Hematopoietic multipotent progenitor cell treated with erythropoietin and hydrocortisone succinate and interleukin-3 and kit ligand, for 15 days (in vitro differentiated cells): Measurements from ENCODE around the gene CRHR2.

Source experiments
- DNase-seq: peaks from one replicate; pipeline ENCODE4 v3.0.0-alpha.2; 2015; ENCODE audit warnings: low spot score

The CRHR2 gene

DNA sequence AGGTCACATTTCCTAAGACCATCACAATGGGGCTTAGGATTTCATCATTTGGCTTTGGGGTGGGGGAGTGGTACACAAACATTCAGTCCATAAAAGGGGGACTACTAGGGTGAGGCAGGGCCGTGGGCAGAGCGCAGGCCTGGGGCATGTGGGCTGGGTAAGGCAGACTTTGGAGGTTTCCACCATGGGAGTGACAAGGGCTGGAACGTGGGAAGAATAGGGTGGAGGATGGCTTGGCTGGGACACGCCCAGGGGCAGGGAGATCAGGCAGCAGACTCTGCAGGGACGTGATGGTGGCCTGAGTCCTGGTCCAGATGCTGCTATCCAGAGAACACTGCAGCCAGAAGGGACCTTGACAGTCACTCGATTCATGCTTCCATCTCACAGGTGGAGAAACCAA lies 24.7 kb upstream of the CRHR2 start:
- DNase-seq: no peak

DNA sequence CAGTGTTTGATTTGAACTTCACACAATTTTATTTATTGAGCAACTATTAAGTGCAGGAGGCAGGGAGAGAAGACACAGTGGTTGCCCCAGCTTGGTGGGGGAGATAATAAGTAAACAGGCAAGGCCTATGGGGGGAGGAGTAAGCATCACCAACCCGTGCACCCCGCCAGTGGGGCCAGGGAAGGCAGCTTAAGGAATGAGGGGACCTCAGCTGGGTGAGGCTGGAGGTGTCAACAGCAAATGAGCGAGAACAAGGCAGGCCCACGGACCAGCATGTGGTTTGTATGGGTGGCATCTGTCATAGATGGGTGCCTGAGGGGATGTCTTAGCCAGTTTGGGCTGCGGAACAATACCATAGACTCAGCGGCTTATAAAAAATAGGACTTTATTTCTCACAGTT lies 24.1 kb upstream of the CRHR2 start:
- no peak for DNase-seq

DNA sequence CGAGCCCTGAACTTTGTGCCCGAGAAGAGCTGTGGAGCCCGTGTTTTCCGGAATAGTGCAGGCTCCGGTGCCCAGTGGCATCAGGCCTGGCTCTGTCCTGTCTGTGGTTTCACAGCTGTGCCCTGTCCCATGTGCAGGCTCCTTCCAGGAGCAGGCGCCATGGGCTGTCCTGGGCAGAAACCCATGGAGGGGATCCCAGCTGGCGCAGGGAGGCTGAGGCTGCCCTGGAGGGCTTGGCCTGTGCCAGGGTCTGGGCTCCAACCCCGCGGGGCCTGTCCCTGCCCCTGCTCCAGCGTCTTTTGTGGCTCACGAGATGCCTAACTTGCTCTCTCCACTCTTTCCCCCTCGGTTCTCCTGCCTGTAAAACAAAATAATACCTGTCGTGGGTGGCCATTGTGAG lies 23.3 kb upstream of the CRHR2 start:
- no peak for DNase-seq

DNA sequence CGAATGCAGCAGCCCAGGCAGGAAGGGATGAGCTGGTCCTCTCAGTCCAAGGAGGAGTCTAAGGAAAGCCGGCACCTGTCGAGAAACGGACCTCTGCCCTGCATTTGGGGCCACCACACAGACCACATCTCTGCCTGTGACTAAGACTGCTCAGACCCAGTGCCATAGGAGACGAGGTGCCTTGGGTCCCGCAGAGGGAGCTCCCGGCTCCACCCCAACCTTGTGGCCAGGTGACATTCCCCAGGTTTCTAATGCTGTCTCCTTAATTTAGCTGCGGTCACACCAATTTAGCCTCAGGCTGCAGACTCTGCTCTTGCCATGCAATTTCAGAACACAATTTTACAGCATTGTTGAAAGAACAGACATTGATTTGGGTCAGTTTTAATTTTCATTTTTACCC lies 22.8 kb upstream of the CRHR2 start:
- DNase-seq: no peak

DNA sequence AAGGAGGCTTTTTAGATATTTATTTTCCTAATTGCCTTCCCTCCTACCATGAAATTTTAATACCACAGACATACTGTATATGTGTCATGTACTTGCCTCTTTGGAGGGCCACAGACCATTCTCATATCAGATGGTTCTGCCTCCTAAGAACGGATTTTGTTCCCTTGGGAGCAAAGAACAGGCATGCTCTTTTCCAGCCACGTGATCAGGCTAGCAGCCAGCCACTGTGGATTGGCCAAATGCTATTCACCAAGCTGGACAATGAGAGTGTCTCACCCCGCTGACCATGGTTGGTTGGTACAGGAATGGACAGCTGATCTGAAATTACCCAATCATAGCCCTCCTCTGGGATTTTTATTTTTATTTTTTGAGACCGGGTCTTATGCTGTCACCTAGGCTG lies 21.5 kb upstream of the CRHR2 start:
- DNase-seq: no peak

DNA sequence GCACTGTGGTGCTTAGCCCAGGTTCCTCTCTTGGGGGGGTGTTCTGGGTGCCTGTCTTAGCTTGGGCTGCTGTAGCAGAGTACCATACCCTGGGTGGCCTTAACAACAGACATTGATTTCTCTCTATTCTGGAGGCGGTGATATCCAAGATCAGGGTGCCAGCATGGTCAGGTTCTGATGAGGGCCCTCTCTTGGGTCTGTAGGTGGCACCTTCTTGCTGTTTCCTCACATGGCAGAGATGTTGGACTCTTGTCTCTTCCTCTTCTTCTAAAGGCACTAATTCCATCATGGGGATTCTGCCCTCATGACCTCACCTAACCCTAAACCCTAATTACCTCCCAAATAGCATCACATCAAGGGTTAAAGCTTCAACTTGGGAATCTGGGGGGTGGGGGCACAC lies 19.9 kb upstream of the CRHR2 start:
- DNase-seq: no peak

DNA sequence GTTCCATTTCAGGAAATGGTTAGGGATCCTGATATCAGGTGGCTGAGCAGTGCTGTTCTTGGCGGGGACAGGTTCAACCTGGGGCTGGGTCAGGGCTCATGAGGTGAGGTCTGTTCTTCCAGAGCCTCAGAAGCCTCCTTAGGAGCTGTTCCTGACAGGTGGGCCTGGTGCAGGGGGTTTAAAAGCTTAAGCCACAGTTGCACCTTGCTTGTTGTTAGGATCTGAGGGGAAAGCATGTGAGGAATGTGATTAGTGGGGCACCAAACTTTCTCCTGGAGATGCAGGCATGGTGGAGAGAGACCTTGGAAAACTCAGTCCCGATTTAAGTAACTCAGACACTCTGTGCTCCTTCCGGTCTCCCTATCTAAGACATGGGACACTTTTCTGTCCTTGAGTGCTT lies 18.7 kb upstream of the CRHR2 start:
- no peak for DNase-seq

DNA sequence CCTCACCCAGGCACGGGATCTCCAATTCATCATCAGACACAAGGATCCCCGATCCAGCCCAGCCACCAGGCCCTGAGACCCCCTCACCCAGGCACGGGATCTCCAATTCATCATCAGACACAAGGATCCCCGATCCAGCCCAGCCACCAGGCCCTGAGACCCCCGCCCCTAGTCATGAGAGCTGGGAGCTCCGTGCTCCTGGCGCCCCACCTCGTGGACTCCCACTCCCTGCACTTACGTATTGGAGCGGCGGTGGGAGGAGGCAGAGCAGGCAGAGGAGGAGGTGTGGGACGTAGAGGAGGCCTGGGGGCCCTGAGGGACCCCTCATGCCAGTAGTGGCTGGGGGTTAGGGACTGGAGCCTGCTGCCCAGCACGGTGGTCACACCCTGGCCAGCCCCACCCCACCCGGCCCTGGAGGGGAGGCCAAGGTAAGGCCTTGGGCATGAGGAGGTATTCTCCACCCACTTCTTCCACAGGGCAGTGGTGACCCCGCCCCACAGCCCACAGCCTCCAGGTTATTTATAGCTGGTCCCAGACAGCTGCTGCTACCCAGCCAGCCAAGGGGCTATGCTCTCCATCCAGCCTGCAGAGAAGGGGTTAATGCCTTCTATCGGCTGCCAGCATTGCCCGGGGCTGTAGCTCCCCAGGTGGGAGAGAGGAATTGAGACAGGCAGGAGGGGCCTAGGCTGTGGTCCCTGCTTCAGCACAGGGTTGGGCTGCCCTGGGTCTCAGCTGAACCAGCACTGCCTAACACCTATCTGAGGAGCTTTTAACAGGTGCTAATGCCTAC lies 17.6 kb upstream of the CRHR2 start:
- no peak for DNase-seq

DNA sequence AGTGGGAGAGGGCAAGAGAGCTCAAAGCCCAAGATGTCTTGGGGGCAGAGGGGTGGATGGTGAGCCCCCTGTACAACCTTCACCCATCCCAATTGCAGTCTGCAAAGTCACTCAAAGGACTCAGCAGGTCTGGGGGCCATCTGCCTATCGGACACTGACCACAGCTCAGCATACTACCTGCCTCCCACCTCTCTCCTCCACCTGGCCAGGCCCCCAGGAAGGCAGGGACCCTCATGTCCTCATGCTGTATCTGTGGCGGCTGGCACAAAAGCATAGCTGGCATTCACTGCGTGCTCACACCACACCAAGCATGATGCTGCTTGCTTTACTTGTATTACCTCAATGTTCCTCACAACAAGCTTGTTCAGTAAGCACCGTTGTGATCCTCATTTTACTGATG lies 16.2 kb upstream of the CRHR2 start:
- no peak for DNase-seq

DNA sequence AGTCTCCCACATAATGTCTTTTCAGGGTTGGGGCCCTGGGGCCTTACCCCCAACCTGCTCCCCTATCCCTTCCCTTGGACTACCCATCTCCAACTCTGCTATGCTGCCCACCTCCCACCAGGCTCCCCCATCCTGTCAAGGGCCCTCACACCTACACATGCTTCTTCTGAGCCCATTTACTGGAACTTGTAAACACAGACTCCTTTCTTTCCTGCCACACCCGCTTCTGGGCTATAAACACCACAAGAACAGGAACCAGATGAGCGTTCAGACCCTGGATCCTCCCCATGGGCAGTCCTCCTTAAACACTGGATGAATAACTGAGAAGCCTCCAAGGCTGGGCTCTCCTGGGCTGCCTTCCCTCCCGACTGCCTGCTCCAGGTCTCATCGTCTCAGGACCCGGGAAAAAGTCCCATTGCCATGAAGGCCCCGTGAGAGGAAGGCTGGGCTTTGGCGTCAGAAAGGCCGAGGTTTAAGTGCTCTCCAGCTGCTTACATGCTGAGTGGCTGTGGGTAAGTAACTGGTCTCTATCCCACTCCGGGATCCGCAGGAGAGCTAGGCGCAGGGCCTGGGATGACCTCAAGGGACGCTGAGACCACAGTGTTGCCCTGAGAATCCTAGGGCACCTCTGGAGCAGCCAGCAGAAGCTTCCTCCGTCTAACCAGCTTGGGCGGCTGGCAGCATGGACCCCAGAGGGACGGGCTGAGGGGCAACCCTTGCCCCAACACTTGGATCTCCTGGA lies 15.6 kb upstream of the CRHR2 start:
- DNase-seq: no peak

DNA sequence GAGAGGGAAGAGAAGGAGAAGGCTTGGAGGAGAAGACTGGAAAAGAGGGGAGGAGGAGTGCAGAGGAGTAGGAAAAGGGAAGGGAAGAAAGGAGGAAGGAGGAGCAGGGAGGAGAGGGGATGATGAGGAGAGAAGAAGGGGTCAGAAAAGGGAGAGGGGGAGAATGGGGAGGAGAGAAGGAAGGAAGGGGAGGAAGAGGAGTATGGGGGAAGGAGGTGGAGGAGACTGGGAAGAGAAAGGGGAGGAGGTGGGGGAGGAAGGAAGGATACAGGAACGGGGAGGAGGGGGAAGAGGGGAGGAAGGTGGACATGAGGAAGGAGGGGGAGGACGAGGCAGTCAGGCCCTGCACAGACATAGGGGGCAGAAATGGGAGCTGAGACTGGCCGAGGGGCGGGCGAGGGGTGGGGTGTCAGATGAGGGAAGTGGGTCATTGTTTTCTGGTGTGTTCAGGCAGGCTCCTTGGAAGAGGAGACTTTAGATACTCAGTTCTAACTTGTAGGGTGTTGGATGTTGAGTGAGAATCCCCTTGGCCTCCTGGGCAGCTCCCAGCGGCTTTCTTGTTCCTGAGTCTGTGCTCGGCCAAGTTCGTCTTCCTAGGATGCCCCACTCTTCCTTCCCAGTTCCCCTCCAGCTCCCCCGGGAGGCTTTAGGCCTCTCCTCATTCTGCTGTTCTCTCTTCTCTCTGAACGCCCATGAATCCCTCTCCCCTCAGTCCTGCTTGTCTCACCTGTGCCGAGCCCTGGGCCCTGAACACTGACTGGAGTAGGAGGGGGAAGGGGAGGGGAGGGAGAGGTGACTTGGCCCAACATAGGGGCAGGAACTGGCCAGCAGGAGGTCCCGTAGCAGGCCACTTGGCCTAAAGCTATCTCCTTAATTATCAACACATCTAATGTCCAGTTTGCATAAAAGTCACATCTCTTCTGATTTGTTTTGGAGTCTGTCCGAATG lies 12.8 kb upstream of the CRHR2 start:
- no peak for DNase-seq

DNA sequence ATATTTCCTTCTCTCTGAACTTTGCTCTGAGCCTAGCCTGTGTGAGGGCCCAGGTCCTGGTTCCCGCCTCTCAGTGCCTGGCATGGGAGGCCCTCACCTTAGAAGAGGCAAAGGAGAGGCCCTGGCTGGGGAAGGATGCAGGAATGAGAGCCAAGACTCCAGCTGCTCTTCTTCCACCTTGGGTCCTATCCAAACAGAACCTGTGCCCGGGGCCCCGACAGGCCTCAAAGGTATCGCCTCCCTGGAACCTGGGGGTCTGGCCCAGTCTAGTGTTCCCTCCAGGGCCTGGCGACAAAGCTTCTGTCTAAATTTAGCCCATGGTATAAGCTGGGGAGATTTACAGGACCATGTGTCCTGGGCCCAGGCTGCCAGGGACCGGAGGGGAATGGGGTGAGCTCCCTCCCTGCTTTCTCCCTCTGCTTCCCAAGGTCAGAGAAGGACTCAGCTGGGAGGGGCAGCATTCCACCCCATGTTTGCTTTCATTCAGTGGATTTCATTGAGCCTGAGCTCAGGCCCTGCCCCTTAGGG lies 12.0 kb upstream of the CRHR2 start:
- no peak for DNase-seq

DNA sequence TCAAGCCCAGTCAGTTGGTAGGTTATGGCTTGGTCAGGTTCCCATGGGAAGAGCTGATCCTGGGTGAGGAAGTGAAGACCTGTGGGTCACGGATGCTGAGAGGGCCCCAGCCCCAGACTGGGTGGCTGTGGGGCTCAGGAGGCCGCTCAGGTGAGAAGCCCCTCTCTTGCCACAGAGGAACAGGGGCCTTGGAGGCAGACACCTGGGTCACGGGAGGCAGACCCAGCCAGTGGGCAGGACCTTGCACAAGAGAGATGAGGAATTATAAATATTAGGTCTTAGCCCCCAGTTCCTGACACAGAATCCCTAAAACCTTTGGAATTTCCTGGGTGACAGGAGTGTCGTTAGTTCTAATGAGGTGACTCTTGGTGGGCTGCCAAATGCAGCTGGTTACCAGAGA lies 10.6 kb upstream of the CRHR2 start:
- DNase-seq: no peak

DNA sequence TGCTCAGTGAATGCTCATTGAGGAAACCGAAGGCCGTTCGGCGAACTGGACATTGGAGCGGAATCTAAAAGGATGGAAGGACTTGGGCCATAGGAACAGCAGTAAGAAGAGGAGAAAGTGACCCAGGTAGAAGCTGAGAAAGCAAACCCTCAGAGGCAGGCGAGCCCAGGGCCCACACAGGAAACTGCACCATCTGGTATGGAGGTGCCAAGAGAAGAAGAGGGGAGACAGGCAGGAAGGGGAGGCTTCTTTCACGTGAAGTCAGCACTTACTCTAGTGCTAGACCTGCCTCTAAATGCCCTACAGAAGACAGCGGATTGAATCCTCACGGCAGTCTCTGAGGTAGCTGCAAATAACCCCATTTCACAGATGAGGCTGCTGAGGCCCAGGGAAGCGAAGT lies 10.2 kb upstream of the CRHR2 start:
- no peak for DNase-seq

DNA sequence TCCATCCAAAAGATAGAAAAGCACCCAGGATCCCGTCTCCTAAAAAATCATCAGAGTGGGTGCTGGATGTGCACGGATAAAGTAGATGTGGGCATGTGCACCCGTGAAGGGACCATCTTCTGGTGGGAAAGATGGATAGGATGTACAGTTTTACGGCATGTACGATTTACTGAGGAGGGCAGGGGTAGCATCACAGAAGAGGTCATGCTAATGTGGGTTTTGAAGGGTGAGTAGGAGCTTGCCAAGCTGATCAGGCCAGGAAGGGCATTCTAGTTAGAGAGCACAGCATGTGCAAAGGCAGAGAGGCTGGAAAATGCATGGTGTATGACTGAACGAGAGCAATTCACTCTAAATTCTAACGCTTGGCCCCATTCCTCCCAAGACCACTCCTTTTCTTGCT lies 7.8 kb upstream of the CRHR2 start:
- DNase-seq: no peak

DNA sequence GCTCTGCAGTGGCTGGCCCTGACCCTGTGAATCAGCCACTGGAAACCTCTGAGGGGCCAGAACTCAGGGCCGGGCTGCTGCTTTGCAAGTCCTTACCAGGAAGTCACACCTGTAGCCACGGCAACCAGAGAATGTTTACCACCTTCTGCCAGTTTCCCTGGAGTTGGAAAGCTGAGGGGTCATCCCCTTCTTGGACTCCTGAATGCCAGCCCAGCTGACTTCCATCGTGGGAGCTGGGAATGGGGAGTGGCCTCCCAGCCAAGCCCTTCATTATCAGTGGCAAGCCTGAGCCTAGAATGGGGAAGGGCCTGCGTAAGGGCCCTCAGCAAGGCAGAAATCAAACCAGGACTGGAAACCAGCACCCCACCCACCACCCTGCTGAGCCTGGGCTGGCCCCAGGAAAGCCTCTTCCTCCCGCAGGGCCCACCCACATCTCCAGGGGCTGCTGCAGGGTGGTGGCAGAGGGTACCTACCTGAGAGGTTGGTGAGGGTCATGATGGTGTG lies 6.5 kb upstream of the CRHR2 start:
- DNase-seq: no peak

DNA sequence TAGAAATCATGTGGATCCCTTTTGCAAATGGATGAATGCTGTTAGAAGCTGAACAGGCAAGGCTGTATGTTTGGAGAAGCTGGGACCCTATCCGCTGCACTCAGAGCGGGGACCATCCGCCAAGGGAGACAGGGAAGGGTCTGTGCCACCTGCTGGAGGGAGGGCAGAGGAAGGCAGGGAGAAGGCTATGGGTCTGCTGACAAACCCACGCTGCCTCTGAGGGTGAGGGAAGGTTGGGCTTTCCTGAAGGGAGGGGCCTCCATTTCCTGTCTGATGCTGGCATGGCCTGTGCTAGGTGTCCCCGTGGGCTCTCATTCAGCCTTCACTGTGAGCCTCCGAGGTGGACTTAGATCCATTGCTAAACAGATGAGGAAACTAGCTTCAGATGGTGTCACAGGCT lies 5.3 kb upstream of the CRHR2 start:
- no peak for DNase-seq

DNA sequence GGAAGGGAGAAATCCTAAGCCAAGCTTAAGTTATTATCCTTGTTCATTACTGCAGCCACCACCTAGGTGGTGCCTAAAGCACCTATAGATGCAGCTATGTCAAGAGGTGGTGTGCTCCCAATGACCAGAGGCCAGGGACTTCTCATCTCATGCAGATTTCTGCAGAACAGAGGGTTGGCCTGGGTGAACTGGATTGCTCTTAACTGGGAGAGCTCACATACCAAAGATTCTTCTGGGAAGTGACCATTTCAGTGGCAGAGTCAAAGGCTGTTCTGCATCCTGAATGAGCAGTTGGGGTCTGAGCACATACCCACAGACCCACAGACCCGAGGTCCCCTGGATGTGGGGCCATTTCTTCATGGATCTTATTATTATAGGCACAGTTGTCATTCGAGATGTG lies 2.1 kb upstream of the CRHR2 start:
- DNase-seq: no peak

DNA sequence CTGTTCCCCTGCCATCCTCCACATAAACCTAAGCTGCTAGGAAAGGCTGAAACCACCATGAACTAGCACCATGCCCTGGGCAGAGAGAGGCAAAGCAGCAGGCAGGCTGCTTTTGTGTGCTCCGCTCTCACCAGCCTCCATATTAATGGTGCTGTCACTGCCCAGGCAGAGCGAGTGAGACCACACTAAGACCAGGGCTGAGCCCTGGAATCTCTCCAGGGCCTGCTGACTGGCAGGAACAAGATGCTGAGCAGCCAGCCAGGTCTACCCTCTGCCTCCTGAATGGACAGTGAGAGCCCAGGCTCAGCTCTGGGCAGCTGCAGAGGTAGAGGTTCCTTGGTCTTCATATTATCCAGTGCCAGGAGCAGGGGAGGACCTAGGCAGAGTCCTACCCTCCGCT lies 1.6 kb upstream of the CRHR2 start:
- DNase-seq: no peak

DNA sequence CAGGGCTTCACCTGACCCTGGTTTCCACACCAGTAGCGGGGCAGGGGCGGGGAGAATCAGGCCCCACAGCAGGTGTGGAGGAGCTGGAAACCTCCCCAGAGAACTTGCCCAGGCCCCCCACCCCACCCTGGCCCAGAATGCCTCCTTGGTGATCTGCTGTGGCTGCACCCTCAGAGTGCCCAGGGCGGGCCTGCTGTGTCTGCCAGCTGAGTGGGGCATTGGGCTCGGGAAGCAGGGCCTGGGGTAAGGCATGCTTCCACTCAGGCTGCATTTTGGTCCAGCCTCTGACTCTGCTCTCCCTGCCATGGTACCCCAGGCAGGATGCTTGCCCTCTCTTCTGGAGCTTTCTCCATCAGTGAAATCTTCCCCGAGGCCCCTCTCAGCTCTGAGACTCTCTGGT lies 1.1 kb upstream of the CRHR2 start:
- DNase-seq: no peak

DNA sequence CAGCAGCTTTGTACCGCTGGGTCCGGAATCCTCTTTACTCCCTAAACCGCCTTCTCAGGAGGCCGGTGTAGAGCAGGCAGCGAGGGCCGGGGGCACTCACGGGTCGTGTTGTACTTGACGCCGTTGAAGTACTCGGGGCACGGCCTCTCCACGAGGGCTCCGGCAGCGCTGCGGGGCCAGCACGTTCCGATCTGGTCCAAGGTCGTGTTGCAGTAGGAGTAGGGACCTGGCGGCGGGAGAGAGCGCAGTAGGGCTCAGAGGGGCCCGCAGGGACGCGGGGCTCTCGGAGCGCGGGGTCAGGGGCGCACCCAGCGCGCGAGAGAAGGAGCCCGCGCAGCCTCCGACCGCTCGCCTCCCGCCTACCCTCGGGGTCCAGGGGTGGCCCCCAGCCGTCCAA lies 443 bp downstream of the CRHR2 start:
- no peak for DNase-seq

DNA sequence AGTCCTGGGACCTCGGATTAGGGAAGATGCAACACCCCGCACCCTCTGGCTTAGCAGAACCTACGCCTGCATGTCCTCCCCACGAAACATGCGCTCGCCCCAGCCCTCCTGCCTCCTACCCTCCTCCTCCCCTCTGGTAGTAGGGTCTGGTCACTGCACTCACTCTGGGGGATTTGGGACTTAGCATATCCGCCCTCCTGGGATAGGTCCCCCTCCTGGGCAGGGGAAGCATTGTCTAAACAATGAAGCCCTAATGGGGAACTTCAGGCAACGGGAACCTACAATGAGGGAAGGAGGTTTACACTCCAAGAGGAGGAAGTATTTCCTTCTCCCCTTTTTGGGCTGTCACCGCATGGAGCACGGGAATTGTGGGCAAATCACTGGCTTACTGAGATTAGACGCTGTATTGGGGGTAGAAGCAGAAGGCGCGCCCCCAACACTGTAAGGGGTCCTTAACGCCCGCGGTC lies 892 bp downstream of the CRHR2 start:
- no peak for DNase-seq
